ENCODE data around the gene SLC4A11.
A peak's percentile ranks its signal among the peaks of the same experiment; 100 is the strongest.
"Not testable (repeated sequence)": the region's sequence is repeated elsewhere in the genome, so short reads cannot be mapped to it uniquely, and the experiment has no call there.

The SLC4A11 gene

GRCh38 chr20:3227936-3228749, 10.8 kb downstream of the SLC4A11 start:
- no peak for DNase-seq (ENCODE audit: low read depth)

GRCh38 chr20:3227506-3227905, 11.5 kb downstream of the SLC4A11 start:
- no peak for DNase-seq (ENCODE audit: low read depth)

GRCh38 chr20:3226864-3227263, 12.1 kb downstream of the SLC4A11 start:
- DNase-seq (ENCODE audit: low read depth), result no peak

GRCh38 chr20:3226093-3226492, 12.9 kb downstream of the SLC4A11 start:
- DNase-seq (ENCODE audit: low read depth), result no peak

- no peak for DNase-seq (ENCODE audit: low read depth)
Observed at GRCh38 chr20:3224681-3225421, 14.1 kb downstream of the SLC4A11 start.

- no peak for DNase-seq (ENCODE audit: low read depth)
Observed at GRCh38 chr20:3223994-3224680, 14.9 kb downstream of the SLC4A11 start.

- no peak for DNase-seq (ENCODE audit: low read depth)
Observed at GRCh38 chr20:3223651-3223993, 15.4 kb downstream of the SLC4A11 start.

GRCh38 chr20:3222635-3223600, 16.1 kb downstream of the SLC4A11 start:
- DNase-seq (ENCODE audit: low read depth), result no peak

- no peak for DNase-seq (ENCODE audit: low read depth)
Observed at GRCh38 chr20:3221398-3222226, 17.4 kb downstream of the SLC4A11 start.

- peak; percentile 59 for DNase-seq (ENCODE audit: low read depth)
Observed at GRCh38 chr20:3218307-3218988, 20.5 kb downstream of the SLC4A11 start.

- DNase-seq (ENCODE audit: low read depth), result not testable (repeated sequence)
Observed at GRCh38 chr20:3215359-3215917, 23.6 kb downstream of the SLC4A11 start.

- DNase-seq (ENCODE audit: low read depth), result no peak
Observed at GRCh38 chr20:3213226-3213625, 25.8 kb downstream of the SLC4A11 start.

- DNase-seq (ENCODE audit: low read depth), result no peak
Observed at GRCh38 chr20:3210346-3210745, 28.6 kb downstream of the SLC4A11 start.

GRCh38 chr20:3209946-3210317, 29.1 kb downstream of the SLC4A11 start:
- DNase-seq (ENCODE audit: low read depth), result no peak

GRCh38 chr20:3209257-3209945, 29.6 kb downstream of the SLC4A11 start, which contains the start of gene ITPA:
Gene ITPA (plus strand): TSS chr20:3209498. CDS start chr20:3209552, 54 bp downstream.
- peak; percentile 33 for DNase-seq (ENCODE audit: low read depth)

- DNase-seq (ENCODE audit: low read depth), result no peak
Observed at GRCh38 chr20:3208786-3209256, 30.2 kb downstream of the SLC4A11 start.

- DNase-seq (ENCODE audit: low read depth), result peak; percentile 82
Observed at GRCh38 chr20:3204124-3204794, 34.7 kb downstream of the SLC4A11 start, which contains the start of gene DDRGK1. Gene DDRGK1 (minus strand): TSS chr20:3204682. CDS start chr20:3204627, 55 bp downstream.
